SK-N-SH (cell line): ENCODE results near the gene ANKRD33B. TPM values are rescaled to one million over a fixed set of nuclear protein-coding genes. Genes with fewer than 3 reads are reported as not detected.

Experiments used
- CTCF ChIA-PET: fragments of 300-600, 350-600 bp; formaldehyde crosslinking; extraction: SDS; loops from one replicate; lab custom pipeline; 2021; lab: Yijun Ruan, JAX
- POLR2A ChIA-PET: fragments of 350-600 bp; sonication (Branson Sonifier 250); formaldehyde crosslinking; extraction: SDS; loops from one replicate; lab custom pipeline; 2020; ENCODE audit warnings: antibody characterized with exemption, inconsistent platforms; lab: Yijun Ruan, JAX
- DNase-seq: peaks from one replicate; pipeline ENCODE4 v3.0.0; 2012
- H2AFZ ChIP-seq: fragments of 200-600 bp; sonication (generic); 2 replicates; pipeline ENCODE4 v1.8.1; 2016; ENCODE audit warnings: antibody characterized with exemption, mild to moderate bottlenecking, low read depth
- H3F3A ChIP-seq: fragments of 200-600 bp; sonication (generic); replicated peaks from 2 replicates; pipeline ENCODE3; 2016; ENCODE audit warnings: antibody characterized with exemption, mild to moderate bottlenecking; ENCODE audit not compliant: insufficient read depth
- H3K27ac ChIP-seq, 2 experiments: fragments of 200-500 bp in 1 of 2; fragments of 200-600 bp in 1 of 2; sonication (Bioruptor generic) in 1 of 2; sonication (generic), shearing (Covaris generic) in 1 of 2; 2 replicates each; pipeline versions ENCODE4 v1.5.1 to v1.6.1; 2014 to 2016; ENCODE audit warnings: low read depth in 2 of 2, inconsistent platforms in 1 of 2, low read length in 1 of 2, mild to moderate bottlenecking in 1 of 2, mixed read lengths in 1 of 2
- H3K27me3 ChIP-seq: fragments of 200-600 bp; sonication (generic), shearing (Covaris generic); 2 replicates; pipeline ENCODE4 v1.6.1; 2016; ENCODE audit warnings: mixed run types; ENCODE audit not compliant: insufficient read depth
- H3K36me3 ChIP-seq, 2 experiments: fragments of 200-500 bp in 1 of 2; fragments of 200-600 bp in 1 of 2; sonication (Bioruptor generic) in 1 of 2; sonication (generic) in 1 of 2; replicated peaks in 1 of 2; 2 replicates each; pipeline versions ENCODE3 to v1.5.1; 2014 to 2016; ENCODE audit warnings: low read length in 1 of 2, mild to moderate bottlenecking in 1 of 2; ENCODE audit not compliant: insufficient read depth in 2 of 2, control insufficient read depth in 1 of 2
- H3K4me1 ChIP-seq, 2 experiments: fragments of 200-500 bp in 1 of 2; fragments of 200-600 bp in 1 of 2; sonication (Bioruptor generic) in 1 of 2; sonication (generic), shearing (Covaris generic) in 1 of 2; 2 replicates each; pipeline versions ENCODE4 v1.5.1 to v1.6.1; 2014 to 2016; ENCODE audit warnings: low read depth in 1 of 2, low read length in 1 of 2, mixed run types in 1 of 2; ENCODE audit not compliant: insufficient read depth in 2 of 2, control insufficient read depth in 1 of 2
- H3K4me2 ChIP-seq: fragments of 200-600 bp; sonication (generic), shearing (Covaris generic); 2 replicates; pipeline ENCODE4 v1.6.1; 2017; ENCODE audit warnings: mixed run types
- H3K4me3 ChIP-seq, 2 experiments: fragments of 200-500 bp in 1 of 2; fragments of 200-600 bp in 1 of 2; sonication (Bioruptor generic) in 1 of 2; sonication (generic), shearing (Covaris generic) in 1 of 2; 2 replicates each; pipeline versions ENCODE4 v1.5.1 to v1.8.1; 2014 to 2016; ENCODE audit warnings: low read depth in 2 of 2, inconsistent platforms in 1 of 2, low read length in 1 of 2, mild to moderate bottlenecking in 1 of 2, mixed read lengths in 1 of 2, moderate library complexity in 1 of 2
- H3K79me2 ChIP-seq: fragments of 200-600 bp; sonication (generic); 2 replicates; pipeline ENCODE4 v1.8.1; 2017; ENCODE audit warnings: mild to moderate bottlenecking; ENCODE audit not compliant: insufficient read depth
- H3K9ac ChIP-seq: fragments of 200-600 bp; sonication (generic); 2 replicates; pipeline ENCODE4 v1.6.1; 2017; ENCODE audit warnings: mixed run types
- H3K9me2 ChIP-seq: fragments of 200-600 bp; sonication (generic); 2 replicates; pipeline ENCODE4 v1.6.1; 2017; ENCODE audit warnings: mixed run types
- H3K9me3 ChIP-seq: fragments of 200-600 bp; sonication (generic); 2 replicates; pipeline ENCODE4 v1.6.1; 2017; ENCODE audit warnings: mixed run types, mild to moderate bottlenecking, moderate library complexity
- H4K20me1 ChIP-seq: fragments of 200-600 bp; sonication (generic); 2 replicates; pipeline ENCODE4 v1.6.1; 2017; ENCODE audit warnings: mild to moderate bottlenecking, mixed run types; ENCODE audit not compliant: insufficient read depth
- CHD2 ChIP-seq: fragments of 150-350 bp; IDR thresholded peaks from 2 replicates; pipeline ENCODE4 v1.6.1; 2018; ENCODE audit warnings: low read length; ENCODE audit not compliant: partially characterized antibody
- EP300 ChIP-seq, 2 experiments: IDR thresholded peaks; 2 replicates each; pipeline versions ENCODE4 v1.4.0 to v1.6.1; 2012; ENCODE audit warnings: borderline replicate concordance in 1 of 2, low read depth in 1 of 2, low read length in 1 of 2
- FOSL2 ChIP-seq: IDR thresholded peaks from 2 replicates; pipeline ENCODE4 v1.4.0; 2012; ENCODE audit warnings: low read depth, mild to moderate bottlenecking, moderate library complexity, borderline replicate concordance
- FOXJ3 ChIP-seq: sonication (generic); formaldehyde crosslinking; IDR thresholded peaks from 2 replicates; pipeline ENCODE4 v1.5.1; 2020; ENCODE audit warnings: mild to moderate bottlenecking, missing genetic modification reagents
- FOXM1 ChIP-seq: IDR thresholded peaks from 2 replicates; pipeline ENCODE4 v1.4.0; 2012; ENCODE audit warnings: low read depth, mild to moderate bottlenecking
- GABPA ChIP-seq: IDR thresholded peaks from 2 replicates; pipeline ENCODE4 v1.4.0; 2012; ENCODE audit warnings: low read depth, mild to moderate bottlenecking
- JUND ChIP-seq: IDR thresholded peaks from 2 replicates; pipeline ENCODE4 v1.4.0; 2012
- MXI1 ChIP-seq: IDR thresholded peaks from 2 replicates; pipeline ENCODE4 v1.6.1; 2012; ENCODE audit warnings: mild to moderate bottlenecking, low read depth, low read length, improper control_type of control experiment
- NFIC ChIP-seq: IDR thresholded peaks from 2 replicates; pipeline ENCODE4 v1.4.0; 2012; ENCODE audit warnings: borderline replicate concordance
- NRF1 ChIP-seq: IDR thresholded peaks from 2 replicates; pipeline ENCODE4 v1.6.1; 2012; ENCODE audit warnings: low read depth, mild to moderate bottlenecking, low read length
- RCOR1 ChIP-seq: fragments of 150-350 bp; IDR thresholded peaks from 2 replicates; pipeline ENCODE4 v1.6.1; 2017; ENCODE audit warnings: antibody characterized with exemption, low read length
- RFX5 ChIP-seq: IDR thresholded peaks from 2 replicates; pipeline ENCODE4 v1.6.1; 2012; ENCODE audit warnings: mild to moderate bottlenecking, improper control_type of control experiment, low read length
- RXRA ChIP-seq: IDR thresholded peaks from 2 replicates; pipeline ENCODE4 v1.4.0; 2012; ENCODE audit warnings: low read depth, mild to moderate bottlenecking, borderline replicate concordance
- SIN3A ChIP-seq: IDR thresholded peaks from 2 replicates; pipeline ENCODE4 v1.6.1; 2012; ENCODE audit warnings: low read depth, mild to moderate bottlenecking, low read length, moderate library complexity, borderline replicate concordance
- SMC3 ChIP-seq: IDR thresholded peaks from 2 replicates; pipeline ENCODE4 v1.6.1; 2012; ENCODE audit warnings: low read depth, low read length, improper control_type of control experiment
- TAF1 ChIP-seq: IDR thresholded peaks from 2 replicates; pipeline ENCODE4 v1.6.1; 2012; ENCODE audit warnings: low read depth, mild to moderate bottlenecking, low read length, moderate library complexity, borderline replicate concordance
- WGBS: methylation state at CpG from one replicate; pipeline ENCODE4 v1.1.6; 2017; ENCODE audit warnings: low lambda C conversion rate; 5-methylcytosine and 5-hydroxymethylcytosine counted together
- polyA plus RNA-seq, 3 experiments: library from polyadenylated mRNA; depleted of rRNA; stranded (reverse); fragments of >200 nt; gene quantifications; 2 replicates each; pipeline ENCODE4 v1.2.3, GENCODE V29; 2012
- TF ChIP-seq, protein P1 (sequence below): IDR thresholded peaks from 2 replicates; pipeline ENCODE4 v1.4.0; 2012; ENCODE audit warnings: low read depth, borderline replicate concordance
- TF ChIP-seq, protein P2 (sequence below): fragments of 150-350 bp; IDR thresholded peaks from 2 replicates; pipeline ENCODE4 v1.6.1; 2017; ENCODE audit warnings: antibody characterized with exemption, low read length, low read depth, borderline replicate concordance
- TF ChIP-seq, protein P3 (sequence below): fragments of 200-600 bp; sonication (generic); IDR thresholded peaks from 2 replicates; pipeline ENCODE4 v1.6.1; 2017; ENCODE audit warnings: antibody characterized with exemption, mild to moderate bottlenecking, moderate library complexity

Gene ANKRD33B
- polyA plus RNA-seq, 1 of the 3 experiments (the other 2 are of a cell fraction), result 1.8 TPM

DNA sequence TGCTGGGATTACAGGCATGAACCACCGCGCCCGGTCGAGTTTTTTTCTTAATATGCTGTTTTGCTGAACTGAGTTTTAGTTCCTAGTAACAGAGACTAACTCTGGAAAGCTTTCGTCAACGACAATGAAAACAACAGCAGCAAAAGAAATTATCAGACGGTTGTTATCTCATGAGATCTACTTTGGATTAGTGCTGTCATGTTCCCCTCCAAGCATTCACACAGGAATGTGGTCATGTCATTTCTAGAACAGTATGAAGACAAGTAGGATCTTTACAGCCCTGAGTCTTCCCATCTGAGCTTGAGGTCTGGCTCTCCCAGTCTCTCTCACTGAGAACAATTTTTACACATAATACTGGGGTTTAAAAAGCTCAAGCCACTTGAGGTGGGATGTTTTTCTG, 4.0 kb upstream of the ANKRD33B start:
- Histone ChIP-seq H3K4me3 (no peak overlapping the region), H3K4me2 (no peak overlapping the region), H3K4me1 (peaks cover 16% of the 10 kb centered on the region in 2 experiments; a peak in 3 of 4 replicates), H3K79me2 (peaks cover 2% of the 10 kb centered on the region; the same call in 1 of the 2 replicates), H2AFZ (no peak overlapping the region), H3K9me3 (no peaks in the 10 kb centered on the region), H3K27me3 (no peaks in the 10 kb centered on the region), H4K20me1 (no peaks in the 10 kb centered on the region), H3K9me2 (no peaks in the 10 kb centered on the region), H3F3A (peaks cover 10% of the 10 kb centered on the region), H3K36me3 (no peaks in the 10 kb centered on the region), H3K27ac (no peak overlapping the region), H3K9ac (no peak overlapping the region)
- ChIA-PET POLR2A (no interaction called here), CTCF (interaction anchor here (1.1 to 1.2 kb wide), 2 partner anchors 68 to 276 kb away, joined by 3 read pairs; no protein-coding TSS in a partner anchor)
- WGBS, result 81% methylated on average over 7 of the region's 7 CpGs
- TF ChIP-seq RFX5 (no peak), GABPA (no peak), TAF1 (no peak), FOSL2 (no peak), JUND (no peak), NRF1 (no peak), FOXJ3 (CRISPR knock-in tag) (no peak), MXI1 (no peak), EP300 (IDR thresholded peaks at IDR 0.05; ENCODE audit: borderline replicate concordance in 1 of 2, low read depth in 1 of 2, low read length in 1 of 2) (no peak), NFIC (no peak), CHD2 (no peak), RXRA (no peak), SIN3A (no peak), SMC3 (no peak), RCOR1 (no peak), FOXM1 (no peak)
- TF ChIP-seq, protein P1, sequence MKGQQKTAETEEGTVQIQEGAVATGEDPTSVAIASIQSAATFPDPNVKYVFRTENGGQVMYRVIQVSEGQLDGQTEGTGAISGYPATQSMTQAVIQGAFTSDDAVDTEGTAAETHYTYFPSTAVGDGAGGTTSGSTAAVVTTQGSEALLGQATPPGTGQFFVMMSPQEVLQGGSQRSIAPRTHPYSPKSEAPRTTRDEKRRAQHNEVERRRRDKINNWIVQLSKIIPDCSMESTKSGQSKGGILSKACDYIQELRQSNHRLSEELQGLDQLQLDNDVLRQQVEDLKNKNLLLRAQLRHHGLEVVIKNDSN, result no peak
- TF ChIP-seq, protein P2, sequence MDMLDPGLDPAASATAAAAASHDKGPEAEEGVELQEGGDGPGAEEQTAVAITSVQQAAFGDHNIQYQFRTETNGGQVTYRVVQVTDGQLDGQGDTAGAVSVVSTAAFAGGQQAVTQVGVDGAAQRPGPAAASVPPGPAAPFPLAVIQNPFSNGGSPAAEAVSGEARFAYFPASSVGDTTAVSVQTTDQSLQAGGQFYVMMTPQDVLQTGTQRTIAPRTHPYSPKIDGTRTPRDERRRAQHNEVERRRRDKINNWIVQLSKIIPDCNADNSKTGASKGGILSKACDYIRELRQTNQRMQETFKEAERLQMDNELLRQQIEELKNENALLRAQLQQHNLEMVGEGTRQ, result no peak
- TF ChIP-seq, protein P3, sequence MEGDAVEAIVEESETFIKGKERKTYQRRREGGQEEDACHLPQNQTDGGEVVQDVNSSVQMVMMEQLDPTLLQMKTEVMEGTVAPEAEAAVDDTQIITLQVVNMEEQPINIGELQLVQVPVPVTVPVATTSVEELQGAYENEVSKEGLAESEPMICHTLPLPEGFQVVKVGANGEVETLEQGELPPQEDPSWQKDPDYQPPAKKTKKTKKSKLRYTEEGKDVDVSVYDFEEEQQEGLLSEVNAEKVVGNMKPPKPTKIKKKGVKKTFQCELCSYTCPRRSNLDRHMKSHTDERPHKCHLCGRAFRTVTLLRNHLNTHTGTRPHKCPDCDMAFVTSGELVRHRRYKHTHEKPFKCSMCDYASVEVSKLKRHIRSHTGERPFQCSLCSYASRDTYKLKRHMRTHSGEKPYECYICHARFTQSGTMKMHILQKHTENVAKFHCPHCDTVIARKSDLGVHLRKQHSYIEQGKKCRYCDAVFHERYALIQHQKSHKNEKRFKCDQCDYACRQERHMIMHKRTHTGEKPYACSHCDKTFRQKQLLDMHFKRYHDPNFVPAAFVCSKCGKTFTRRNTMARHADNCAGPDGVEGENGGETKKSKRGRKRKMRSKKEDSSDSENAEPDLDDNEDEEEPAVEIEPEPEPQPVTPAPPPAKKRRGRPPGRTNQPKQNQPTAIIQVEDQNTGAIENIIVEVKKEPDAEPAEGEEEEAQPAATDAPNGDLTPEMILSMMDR, result no peak
- no peak for DNase-seq
